OCI-LY1 (cell line): ENCODE results near the gene HIPK1.

Experiments
- CTCF ChIP-seq: fragments of 200-600 bp; sonication (generic), shearing (Covaris generic); IDR thresholded peaks from 2 replicates; pipeline ENCODE4 v1.5.1; 2017; ENCODE audit warnings: mild to moderate bottlenecking, antibody characterized with exemption, low read length, moderate library complexity, mixed read lengths
- EZH2 ChIP-seq: fragments of 200-600 bp; sonication (generic), shearing (Covaris generic); IDR thresholded peaks from 2 replicates; pipeline ENCODE4 v1.8.0; 2017; ENCODE audit warnings: borderline replicate concordance, mixed run types, mild to moderate bottlenecking, antibody characterized with exemption, low read length, moderate library complexity, mixed read lengths

GRCh38 chr1:113904293-113904673, 24.8 kb upstream of the HIPK1 start:
- no peak for TF ChIP-seq CTCF
- no peak for TF ChIP-seq EZH2
